Uterus (tissue), 4 donors: ENCODE results near the gene XYLT2. TPM values are rescaled to one million over a fixed set of nuclear protein-coding genes. Genes with fewer than 3 reads are reported as not detected.

Experiments
- DNase-seq, 2 donors: peaks; one replicate each; pipeline ENCODE4 v3.0.0-alpha.2; 2019 to 2020
- H3K27ac ChIP-seq, 2 donors: fragments of 200-600 bp; sonication (generic); 1 replicate in 1 of 2; 2 replicates in 1 of 2; pipeline ENCODE4 v1.5.1; 2016 to 2018
- H3K27me3 ChIP-seq, 2 donors: fragments of 200-600 bp; sonication (generic); one replicate each; pipeline ENCODE4 v1.5.1; 2018 to 2019; ENCODE audit warnings: control low read depth in 1 of 2
- H3K36me3 ChIP-seq, 2 donors: fragments of 200-600 bp; sonication (generic); one replicate each; pipeline ENCODE4 v1.5.1; 2019; ENCODE audit warnings: control low read depth in 1 of 2
- H3K4me1 ChIP-seq, 2 donors: fragments of 200-600 bp; sonication (generic); one replicate each; pipeline ENCODE4 v1.5.1; 2018 to 2019; ENCODE audit warnings: control low read depth in 1 of 2
- H3K4me3 ChIP-seq, 2 donors: fragments of 200-600 bp; sonication (generic); 1 replicate in 1 of 2; 2 replicates in 1 of 2; pipeline ENCODE4 v1.5.1; 2018 to 2019; ENCODE audit warnings: mild to moderate bottlenecking in 1 of 2
- H3K9me3 ChIP-seq, 2 donors: fragments of 200-600 bp; sonication (generic); one replicate each; pipeline ENCODE4 v1.5.1; 2019; ENCODE audit warnings: control low read depth in 1 of 2
- POLR2A ChIP-seq, 2 donors: fragments of 450-650 bp; IDR thresholded peaks; one replicate each; pipeline ENCODE4 v1.6.1; 2016; ENCODE audit warnings: antibody characterized with exemption in 2 of 2, mild to moderate bottlenecking in 1 of 2, moderate library complexity in 1 of 2
- intact Hi-C: fragments of 100-400 bp; cut with DNase I; formaldehyde crosslinking; loops from one replicate; pipeline ENCODE4 v1.15.1; 2023; ENCODE audit warnings: low total_unique reads
- total RNA-seq, 4 donors: library from RNA; depleted of rRNA in 3 of 4; stranded (reverse); fragments of >200 nt in 3 of 4; gene quantifications; one replicate each; pipeline versions ENCODE4 v1.1.0 to v1.2.4, GENCODE V29; 2014 to 2023
- TF ChIP-seq, protein P1 (sequence below), 4 experiments: fragments of 200-600 bp in 2 of 4; fragments of 450-650 bp in 2 of 4; sonication (generic) in 2 of 4; IDR thresholded peaks; one replicate each; pipeline ENCODE4 v1.5.1; 2016 to 2019; ENCODE audit warnings: antibody characterized with exemption in 4 of 4, mild to moderate bottlenecking in 2 of 4, moderate library complexity in 1 of 4
- donor health status: DM: yes; HTN: yes; CAD: no.

Gene XYLT2
- total RNA-seq, 4 donors from 2014 or later, result 23.5 to 34.0 (median 28.5) TPM

DNA sequence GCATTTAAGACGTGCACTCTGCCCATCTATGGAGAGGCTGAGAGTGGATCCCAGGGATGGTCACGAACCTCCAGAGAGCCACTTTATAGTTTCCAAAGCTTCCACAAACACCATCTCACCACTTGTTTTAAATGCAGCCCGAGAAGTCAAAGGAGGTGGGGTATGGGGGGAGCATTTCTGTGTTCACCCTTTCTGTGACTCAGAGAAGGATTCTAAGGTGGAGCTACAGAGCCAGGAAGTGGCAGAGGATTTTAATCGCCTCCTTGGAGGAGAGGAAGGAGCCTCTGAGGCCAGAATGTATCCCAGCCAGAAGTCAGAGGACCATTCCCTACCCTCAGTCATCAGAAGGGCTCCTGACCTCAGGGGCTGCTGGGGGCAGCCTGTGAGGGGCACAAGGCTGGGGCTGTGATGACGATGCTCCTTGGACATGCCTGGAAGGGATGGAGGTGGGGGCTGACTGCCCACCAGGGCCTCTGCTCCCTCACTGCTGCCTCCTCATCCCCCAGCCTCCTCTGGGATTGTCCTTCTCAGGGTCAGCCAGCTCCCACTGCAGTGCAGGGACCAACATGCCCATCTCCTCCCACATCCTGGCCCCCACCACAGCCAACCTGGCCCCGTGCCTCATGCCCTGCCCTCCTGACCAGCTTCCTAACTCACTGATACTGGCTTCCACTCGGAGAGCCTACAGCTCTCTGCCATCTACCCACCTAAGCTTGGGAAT lies 2.8 kb downstream of the XYLT2 start:
- DNase-seq, result no peak
- Histone ChIP-seq H3K4me1 (peaks cover 0 to 11% of the 10 kb centered on the region in 2 donors), H3K27me3 (no peaks in the 10 kb centered on the region), H3K9me3 (no peaks in the 10 kb centered on the region), H3K4me3 (no peak overlapping the region), H3K27ac (no peak overlapping the region), H3K36me3 (no peaks in the 10 kb centered on the region)
- intact Hi-C loops, result no loop called here
- TF ChIP-seq, protein P1, sequence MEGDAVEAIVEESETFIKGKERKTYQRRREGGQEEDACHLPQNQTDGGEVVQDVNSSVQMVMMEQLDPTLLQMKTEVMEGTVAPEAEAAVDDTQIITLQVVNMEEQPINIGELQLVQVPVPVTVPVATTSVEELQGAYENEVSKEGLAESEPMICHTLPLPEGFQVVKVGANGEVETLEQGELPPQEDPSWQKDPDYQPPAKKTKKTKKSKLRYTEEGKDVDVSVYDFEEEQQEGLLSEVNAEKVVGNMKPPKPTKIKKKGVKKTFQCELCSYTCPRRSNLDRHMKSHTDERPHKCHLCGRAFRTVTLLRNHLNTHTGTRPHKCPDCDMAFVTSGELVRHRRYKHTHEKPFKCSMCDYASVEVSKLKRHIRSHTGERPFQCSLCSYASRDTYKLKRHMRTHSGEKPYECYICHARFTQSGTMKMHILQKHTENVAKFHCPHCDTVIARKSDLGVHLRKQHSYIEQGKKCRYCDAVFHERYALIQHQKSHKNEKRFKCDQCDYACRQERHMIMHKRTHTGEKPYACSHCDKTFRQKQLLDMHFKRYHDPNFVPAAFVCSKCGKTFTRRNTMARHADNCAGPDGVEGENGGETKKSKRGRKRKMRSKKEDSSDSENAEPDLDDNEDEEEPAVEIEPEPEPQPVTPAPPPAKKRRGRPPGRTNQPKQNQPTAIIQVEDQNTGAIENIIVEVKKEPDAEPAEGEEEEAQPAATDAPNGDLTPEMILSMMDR (IDR thresholded peaks at IDR 0.05), result no peak
- TF ChIP-seq POLR2A (IDR thresholded peaks at IDR 0.05), result no peak

DNA sequence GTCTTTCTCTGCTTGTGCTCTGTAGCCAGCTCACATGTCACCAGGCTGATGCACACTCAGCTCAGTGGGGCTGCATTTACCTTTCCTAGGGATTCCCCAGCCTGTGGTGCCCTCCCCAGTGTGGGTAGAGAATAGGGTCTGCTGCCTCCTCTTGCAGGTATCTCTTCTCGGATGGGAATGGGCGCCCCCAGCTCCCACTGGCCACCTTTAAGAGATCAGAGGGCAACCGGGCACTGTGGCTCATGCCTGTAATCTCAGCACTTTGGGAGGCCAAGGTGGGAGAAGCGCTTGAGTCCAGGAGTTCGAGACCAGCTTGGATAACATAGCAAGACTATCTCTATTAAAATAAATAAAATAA lies 3.3 kb downstream of the XYLT2 start:
- TF ChIP-seq POLR2A (IDR thresholded peaks at IDR 0.05), result no peak
- TF ChIP-seq, protein P1 (IDR thresholded peaks at IDR 0.05), result no peak
- Histone ChIP-seq H3K9me3 (no peaks in the 10 kb centered on the region), H3K4me3 (no peak overlapping the region), H3K36me3 (no peaks in the 10 kb centered on the region), H3K27ac (no peak overlapping the region), H3K27me3 (no peaks in the 10 kb centered on the region), H3K4me1 (peaks cover 0 to 11% of the 10 kb centered on the region in 2 donors)
- intact Hi-C loops, result no loop called here
- no peak for DNase-seq

DNA sequence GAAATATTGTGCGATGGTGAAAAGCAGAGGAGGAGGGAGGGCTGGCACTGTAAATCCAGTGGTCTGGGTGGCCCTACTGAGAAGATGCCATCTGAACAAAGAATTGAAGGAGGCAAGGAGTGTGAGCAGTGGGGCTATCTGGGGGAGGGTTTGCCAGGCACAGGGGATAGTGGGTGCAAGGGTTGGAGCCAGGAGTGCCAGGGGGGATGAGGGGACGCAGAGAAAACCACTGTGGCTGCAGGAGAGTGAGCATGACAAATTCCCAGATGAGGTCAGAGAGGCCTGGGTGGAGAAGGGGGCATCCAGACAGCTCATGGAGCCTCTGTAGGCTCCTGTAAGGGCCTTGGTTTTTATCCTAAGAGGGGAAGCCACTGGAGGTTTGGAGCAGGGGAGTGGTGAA lies 4.8 kb downstream of the XYLT2 start:
- TF ChIP-seq POLR2A (IDR thresholded peaks at IDR 0.05), result no peak
- TF ChIP-seq, protein P1 (IDR thresholded peaks at IDR 0.05), result no peak
- intact Hi-C loops, result no loop called here
- DNase-seq, result no peak
- no peaks in the 10 kb centered on the region for H3K36me3 ChIP-seq
- H3K27me3 ChIP-seq, result no peaks in the 10 kb centered on the region
- no peaks in the 10 kb centered on the region for H3K9me3 ChIP-seq
- H3K4me1 ChIP-seq, result peaks cover 0 to 7% of the 10 kb centered on the region in 2 donors
- no peak overlapping the region for H3K4me3 ChIP-seq
- H3K27ac ChIP-seq, result no peak overlapping the region

DNA sequence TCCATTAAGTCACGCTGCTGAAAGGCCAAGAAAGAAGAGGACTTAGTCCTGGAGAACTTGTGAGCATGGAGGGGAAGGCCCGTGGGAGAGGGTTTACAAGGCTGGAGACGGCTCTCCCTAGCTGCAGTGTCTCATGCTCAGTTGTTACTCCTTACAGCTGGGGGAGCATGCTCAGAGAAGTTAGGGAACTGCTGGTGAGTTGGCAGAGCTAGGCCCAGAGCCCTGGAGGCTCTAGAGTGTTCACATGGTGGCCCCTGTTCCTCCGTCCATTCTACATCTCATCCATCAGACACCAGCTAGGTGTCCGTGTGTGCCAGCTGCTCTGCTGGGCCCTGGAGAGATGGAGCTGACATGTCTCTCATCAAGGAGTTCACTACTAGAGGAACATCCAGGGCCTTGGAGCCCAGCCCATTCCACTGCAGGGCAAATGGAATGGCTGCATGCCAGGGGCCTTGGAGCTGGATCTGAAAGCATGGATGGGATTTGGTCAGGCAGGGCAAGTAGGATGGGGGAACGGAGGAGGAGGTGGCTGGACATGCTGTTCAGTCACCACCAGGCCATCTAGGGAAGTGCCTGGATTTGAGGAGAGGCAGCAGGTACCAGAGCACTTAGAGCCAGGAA lies 6.3 kb downstream of the XYLT2 start:
- TF ChIP-seq POLR2A (IDR thresholded peaks at IDR 0.05), result no peak
- TF ChIP-seq, protein P1 (IDR thresholded peaks at IDR 0.05), result no peak
- intact Hi-C loops, result no loop called here
- Histone ChIP-seq H3K27me3 (no peaks in the 10 kb centered on the region), H3K4me3 (no peak overlapping the region), H3K27ac (no peak overlapping the region), H3K4me1 (peaks cover 0 to 5% of the 10 kb centered on the region in 2 donors), H3K9me3 (no peaks in the 10 kb centered on the region), H3K36me3 (no peaks in the 10 kb centered on the region)
- no peak for DNase-seq
